GM12892 (cell line): ENCODE data around the gene SSR1.

Experiments
- DNase-seq: peaks from one replicate; pipeline ENCODE4 v3.0.0; 2011; ENCODE audit not compliant: insufficient read length
- FAIRE-seq: peaks from 2 replicates; lab custom pipeline; 2011; peaks lifted over from hg19 to GRCh38; lab: Jason Lieb, UNC
- POLR2A ChIP-seq: IDR thresholded peaks from 2 replicates; pipeline ENCODE4 v1.6.1; 2011; ENCODE audit warnings: low read depth, low read length, control low read depth
- POLR2AphosphoS5 ChIP-seq: IDR thresholded peaks from 2 replicates; pipeline ENCODE4 v1.6.1; 2011; ENCODE audit warnings: low read depth, low read length, control low read depth
- TAF1 ChIP-seq: IDR thresholded peaks from 2 replicates; pipeline ENCODE4 v1.6.1; 2011; ENCODE audit warnings: low read depth, mild to moderate bottlenecking, control low read depth, low read length, borderline replicate concordance

Gene SSR1

GRCh38 chr6:7229376-7230326 is 83.3 kb downstream of the SSR1 start:
- DNase-seq: no peak
- no peak for FAIRE-seq
- TF ChIP-seq TAF1 (no peak), POLR2A (no peak), POLR2AphosphoS5 (no peak)

- DNase-seq: no peak
- no peak for TF ChIP-seq POLR2A
- TF ChIP-seq TAF1: no peak
- no peak for TF ChIP-seq POLR2AphosphoS5
- FAIRE-seq: peak; percentile 17
Observed at GRCh38 chr6:7228662-7229375, 84.2 kb downstream of the SSR1 start.

- DNase-seq: no peak
- FAIRE-seq: no peak
- TF ChIP-seq POLR2AphosphoS5 (no peak), POLR2A (no peak), TAF1 (no peak)
Observed at GRCh38 chr6:7224731-7225130, 88.3 kb downstream of the SSR1 start.

- FAIRE-seq: no peak
- TF ChIP-seq POLR2AphosphoS5 (no peak), POLR2A (no peak), TAF1 (no peak)
Observed at GRCh38 chr6:7222197-7222596, 90.8 kb downstream of the SSR1 start.

GRCh38 chr6:7219310-7219709 is 93.7 kb downstream of the SSR1 start:
- DNase-seq (no peak), FAIRE-seq (no peak)
- TF ChIP-seq TAF1: no peak
- TF ChIP-seq POLR2AphosphoS5: no peak
- no peak for TF ChIP-seq POLR2A

More at GRCh38 chr6:7222197-7222596, 90.8 kb downstream of the SSR1 start:
- no peak for DNase-seq

GRCh38 chr6:7218406-7218988 is 94.5 kb downstream of the SSR1 start:
- DNase-seq: no peak
- FAIRE-seq: no peak
- TF ChIP-seq TAF1 (no peak), POLR2A (no peak), POLR2AphosphoS5 (no peak)
